Stimulated activated CD8-positive, alpha-beta memory T cell treated with anti-CD3 and anti-CD28 coated beads, Interleukin-15, amount 100 ng/mL, for 24 hours (primary cell): ENCODE results near the gene PARN.
"Not testable (repeated sequence)": the region's sequence is repeated elsewhere in the genome, so short reads cannot be mapped to it uniquely, and the experiment has no call there.

Source experiments
- DNase-seq: peaks from one replicate; pipeline ENCODE4 v3.0.0-alpha.2; 2020; ENCODE audit warnings: low read depth

PARN gene

GRCh38 chr16:14472357-14472756 is 157.7 kb downstream of the PARN start:
- no peak for DNase-seq

- DNase-seq: no peak
These were observed 159.3 kb downstream of the PARN start for GRCh38 chr16:14470788-14471187.

- no peak for DNase-seq
These were observed 164.3 kb downstream of the PARN start for GRCh38 chr16:14465799-14466198.

- DNase-seq: no peak
These were observed 165.3 kb downstream of the PARN start for GRCh38 chr16:14464796-14465195.

- no peak for DNase-seq
These were observed 165.9 kb downstream of the PARN start for GRCh38 chr16:14464192-14464591.

- no peak for DNase-seq
These were observed 167.2 kb downstream of the PARN start for GRCh38 chr16:14462811-14463210.

GRCh38 chr16:14460726-14461125 is 169.3 kb downstream of the PARN start:
- no peak for DNase-seq

- no peak for DNase-seq
These were observed 171.5 kb downstream of the PARN start for GRCh38 chr16:14458576-14458975.

GRCh38 chr16:14456793-14457481 is 173.1 kb downstream of the PARN start:
- no peak for DNase-seq

- no peak for DNase-seq
These were observed 174.5 kb downstream of the PARN start for GRCh38 chr16:14455573-14455972.

- DNase-seq: no peak
These were observed 175.7 kb downstream of the PARN start for GRCh38 chr16:14454391-14454790.

- DNase-seq: no peak
These were observed 178.0 kb downstream of the PARN start for GRCh38 chr16:14452066-14452465.

GRCh38 chr16:14450846-14451245 is 179.2 kb downstream of the PARN start:
- DNase-seq: no peak

GRCh38 chr16:14449790-14450480 is 180.1 kb downstream of the PARN start:
- no peak for DNase-seq

GRCh38 chr16:14449334-14449733 is 180.7 kb downstream of the PARN start:
- no peak for DNase-seq

- DNase-seq: no peak
These were observed 181.2 kb downstream of the PARN start for GRCh38 chr16:14448879-14449278.

- DNase-seq: no peak
These were observed 182.3 kb downstream of the PARN start for GRCh38 chr16:14447783-14448182.

GRCh38 chr16:14446796-14447195 is 183.3 kb downstream of the PARN start:
- no peak for DNase-seq

- no peak for DNase-seq
These were observed 183.9 kb downstream of the PARN start for GRCh38 chr16:14445937-14446715.

GRCh38 chr16:14444979-14445810 is 184.9 kb downstream of the PARN start:
- DNase-seq: no peak

- DNase-seq: not testable (repeated sequence)
These were observed 188.5 kb downstream of the PARN start for GRCh38 chr16:14441533-14441932.

GRCh38 chr16:14438256-14438655 is 191.8 kb downstream of the PARN start:
- DNase-seq: no peak
